ENCODE results near the gene ANKRD10.

DNA sequence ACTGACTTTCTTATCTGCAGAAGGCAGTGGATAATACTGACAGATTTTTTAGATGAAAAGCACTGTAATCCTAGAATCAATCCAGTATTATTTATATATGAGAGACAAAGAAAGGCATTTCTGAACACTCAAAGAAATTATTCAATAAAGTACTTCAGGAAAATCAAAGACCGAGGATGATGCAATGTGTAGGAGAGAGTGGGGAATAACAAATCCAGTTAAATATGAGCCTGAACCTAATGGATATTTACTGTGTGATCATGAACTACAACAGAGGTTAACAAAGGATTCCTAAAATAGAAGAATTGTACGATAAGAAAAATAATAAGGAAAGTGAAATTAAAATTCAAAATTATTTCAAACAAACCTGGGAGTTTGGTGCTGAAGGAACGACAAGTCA lies 69.3 kb downstream of the ANKRD10 start:
- TF ChIP-seq, protein P1, sequence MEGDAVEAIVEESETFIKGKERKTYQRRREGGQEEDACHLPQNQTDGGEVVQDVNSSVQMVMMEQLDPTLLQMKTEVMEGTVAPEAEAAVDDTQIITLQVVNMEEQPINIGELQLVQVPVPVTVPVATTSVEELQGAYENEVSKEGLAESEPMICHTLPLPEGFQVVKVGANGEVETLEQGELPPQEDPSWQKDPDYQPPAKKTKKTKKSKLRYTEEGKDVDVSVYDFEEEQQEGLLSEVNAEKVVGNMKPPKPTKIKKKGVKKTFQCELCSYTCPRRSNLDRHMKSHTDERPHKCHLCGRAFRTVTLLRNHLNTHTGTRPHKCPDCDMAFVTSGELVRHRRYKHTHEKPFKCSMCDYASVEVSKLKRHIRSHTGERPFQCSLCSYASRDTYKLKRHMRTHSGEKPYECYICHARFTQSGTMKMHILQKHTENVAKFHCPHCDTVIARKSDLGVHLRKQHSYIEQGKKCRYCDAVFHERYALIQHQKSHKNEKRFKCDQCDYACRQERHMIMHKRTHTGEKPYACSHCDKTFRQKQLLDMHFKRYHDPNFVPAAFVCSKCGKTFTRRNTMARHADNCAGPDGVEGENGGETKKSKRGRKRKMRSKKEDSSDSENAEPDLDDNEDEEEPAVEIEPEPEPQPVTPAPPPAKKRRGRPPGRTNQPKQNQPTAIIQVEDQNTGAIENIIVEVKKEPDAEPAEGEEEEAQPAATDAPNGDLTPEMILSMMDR (IDR thresholded peaks at IDR 0.05 in 2 of 3, conservative IDR thresholded peaks at IDR 0.05 in 1 of 3; ENCODE audit: control insufficient read depth in 2 of 3, extremely low read depth in 1 of 3, insufficient read depth in 1 of 3, low read depth in 3 of 3, low read length in 3 of 3) = no peak
- TF ChIP-seq FOXK2 (IDR thresholded peaks at IDR 0.05) (no peak), POLR2AphosphoS5 (IDR thresholded peaks at IDR 0.05; ENCODE audit: low read length) (no peak), EZH2 (IDR thresholded peaks at IDR 0.05; ENCODE audit: borderline replicate concordance, control insufficient read depth, low read depth, low read length) (no peak)
